H1 (cell line): Measurements from ENCODE around the gene GARNL3. TPM values are rescaled to one million over a fixed set of nuclear protein-coding genes. Genes with fewer than 3 reads are reported as not detected.

Source experiments
- PHF8 ChIP-seq: fragments of 200-600 bp; sonication (generic); conservative IDR thresholded peaks from 2 replicates; pipeline ENCODE4 v1.7.1; 2012; ENCODE audit warnings: low read depth, mild to moderate bottlenecking, inconsistent platforms, low read length, moderate library complexity
- polyA plus RNA-seq, 7 experiments: library from polyadenylated mRNA; depleted of rRNA in 3 of 7; stranded (reverse) in 5 of 7; unstranded in 2 of 7; fragments of >200 nt in 5 of 7; fragments of 200-250 nt in 2 of 7; gene quantifications; 1 replicate in 5 of 7; 2 replicates in 1 of 7; 4 replicates in 1 of 7; pipeline versions ENCODE4 v1.2.1 to v1.2.3, GENCODE V29; 2011 to 2013; ENCODE audit warnings: missing spikeins in 2 of 7, mixed read lengths in 2 of 7
- total RNA-seq: library from RNA; stranded (reverse); fragmentation: NEBNext Ultra II Directional; extraction: Animal tissue kit (Norgen Biotek cat#: 25700); gene quantifications from 2 replicates; pipeline ENCODE4 v1.2.1, GENCODE V29; 2021

The GARNL3 gene
- total and polyA plus RNA-seq, 2 of the 8 experiments (the other 6 are each of a cell fraction or from before 2014, with no cell fraction given) = 6.5 to 18.3 TPM

DNA sequence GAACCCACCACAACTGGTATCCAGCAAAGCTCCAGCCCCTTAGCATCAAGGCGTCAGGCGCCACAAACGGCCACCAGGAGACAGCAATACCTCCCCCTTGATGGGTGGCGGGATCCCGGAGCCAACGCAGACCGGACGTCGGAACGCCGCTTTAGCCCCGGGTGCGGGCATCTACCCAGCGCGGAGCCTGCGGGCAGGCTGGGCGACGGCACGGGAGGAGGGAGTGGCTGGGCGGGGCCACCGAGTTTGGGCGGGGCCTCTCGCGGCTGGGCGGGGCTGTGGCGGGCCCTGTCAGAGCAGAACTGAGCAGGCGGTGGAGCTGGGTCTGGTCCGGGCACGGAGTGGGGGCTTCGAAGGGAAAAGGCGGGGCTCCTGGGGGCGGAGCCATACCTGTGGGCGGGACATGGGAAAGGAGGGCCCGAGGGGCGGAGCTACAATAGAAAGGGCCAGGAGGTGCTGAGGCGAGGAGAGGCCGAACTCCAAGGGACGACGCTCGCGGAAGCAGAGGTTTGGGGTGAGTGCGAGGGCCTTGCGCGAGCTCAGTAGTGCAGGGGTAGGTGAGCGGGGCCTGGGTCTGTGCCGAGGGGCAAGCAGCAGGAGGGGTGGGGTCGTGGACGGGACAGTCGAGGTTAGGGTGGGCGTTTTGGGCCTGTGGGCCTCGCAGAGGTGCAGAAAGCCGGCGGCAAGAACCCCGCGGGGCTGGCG is 40.2 kb upstream of the GARNL3 start (continued):
- TF ChIP-seq PHF8 = peak; percentile 83
